Activated T-helper 2 cell treated with anti-CD3 and anti-CD28 coated beads, Interferon-gamma antibody, Interleukin-2, Interleukin-4, amounts not matched to agents 10 μg/mL and 5 μg/mL and 100 μg/mL, durations not matched to agents 14 hours and 24 hours and 36 hours (primary cell): ENCODE data around the gene PRR15L. TPM values are rescaled to one million over a fixed set of nuclear protein-coding genes. Genes with fewer than 3 reads are reported as not detected.
"Not testable (repeated sequence)": the region's sequence is repeated elsewhere in the genome, so short reads cannot be mapped to it uniquely, and the experiment has no call there.

ENCODE experiments used
- DNase-seq: peaks from one replicate; pipeline ENCODE4 v3.0.0; 2021; ENCODE audit warnings: low spot score
- H3K27ac Mint-ChIP-seq: one replicate; pipeline ENCODE4 v1.8.0; 2021; ENCODE audit warnings: mixed read lengths
- H3K27me3 Mint-ChIP-seq: one replicate; pipeline ENCODE4 v1.8.0; 2021; ENCODE audit warnings: low read depth, mixed read lengths
- H3K36me3 Mint-ChIP-seq: one replicate; pipeline ENCODE4 v1.8.0; 2021; ENCODE audit warnings: low read depth, mixed read lengths
- H3K4me1 Mint-ChIP-seq: one replicate; pipeline ENCODE4 v1.8.0; 2021; ENCODE audit warnings: low read depth, mixed read lengths
- H3K4me3 Mint-ChIP-seq: one replicate; pipeline ENCODE4 v1.8.0; 2021; ENCODE audit warnings: low read depth, mild to moderate bottlenecking, moderate library complexity, mixed read lengths
- H3K9me3 Mint-ChIP-seq: one replicate; pipeline ENCODE4 v1.8.0; 2021; ENCODE audit warnings: mixed read lengths
- intact Hi-C: fragments of 100-400 bp; cut with micrococcal nuclease; formaldehyde crosslinking; loops from one replicate; pipeline ENCODE4 v1.15.1; 2023
- total RNA-seq: library from RNA; stranded (reverse); gene quantifications from 2 replicates; pipeline ENCODE4 v1.2.3, GENCODE V29; 2022

The PRR15L gene
- total RNA-seq, 1 donor from 2014 or later: not detected

DNA sequence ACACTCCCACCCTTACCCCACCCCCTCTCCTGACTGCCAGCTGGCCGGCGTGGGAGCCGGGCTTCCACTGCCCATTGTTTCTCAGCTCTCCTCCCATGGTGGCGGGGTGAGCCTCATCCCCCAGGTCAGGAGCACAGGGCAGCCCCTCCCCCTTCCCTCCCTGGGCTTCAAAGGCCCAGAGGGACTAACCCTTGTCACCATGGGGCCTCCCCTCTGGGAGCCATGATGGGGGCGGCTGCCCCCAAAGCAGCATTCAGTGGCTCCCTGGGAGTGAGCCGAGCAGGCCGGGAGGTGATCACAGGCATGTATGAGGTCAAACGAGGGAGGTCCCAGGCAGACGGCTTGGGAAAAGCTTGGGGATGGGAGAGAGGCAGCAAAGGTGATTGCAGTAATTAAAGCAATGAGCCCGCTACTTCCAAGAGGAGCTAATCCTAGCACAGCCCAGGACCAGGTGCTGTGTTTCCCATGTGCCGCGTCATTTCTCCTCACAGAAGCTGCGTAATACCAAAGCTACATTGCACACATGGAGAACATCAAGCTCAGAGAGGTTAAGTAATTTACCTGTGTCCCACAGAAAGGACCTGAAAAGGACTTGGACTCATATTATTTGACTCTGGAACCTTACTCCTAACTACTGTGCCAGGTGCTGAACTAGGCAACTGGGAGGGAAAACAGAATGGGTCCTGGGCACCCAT is 37.7 kb upstream of the PRR15L start:
- intact Hi-C loops: no loop called here
- Mint-ChIP-seq H3K27ac (no peak overlapping the region), H3K36me3 (no peaks in the 10 kb centered on the region), H3K9me3 (no peaks in the 10 kb centered on the region), H3K27me3 (peaks cover 6% of the 10 kb centered on the region), H3K4me1 (no peaks in the 10 kb centered on the region), H3K4me3 (no peak overlapping the region)
- DNase-seq: no peak

DNA sequence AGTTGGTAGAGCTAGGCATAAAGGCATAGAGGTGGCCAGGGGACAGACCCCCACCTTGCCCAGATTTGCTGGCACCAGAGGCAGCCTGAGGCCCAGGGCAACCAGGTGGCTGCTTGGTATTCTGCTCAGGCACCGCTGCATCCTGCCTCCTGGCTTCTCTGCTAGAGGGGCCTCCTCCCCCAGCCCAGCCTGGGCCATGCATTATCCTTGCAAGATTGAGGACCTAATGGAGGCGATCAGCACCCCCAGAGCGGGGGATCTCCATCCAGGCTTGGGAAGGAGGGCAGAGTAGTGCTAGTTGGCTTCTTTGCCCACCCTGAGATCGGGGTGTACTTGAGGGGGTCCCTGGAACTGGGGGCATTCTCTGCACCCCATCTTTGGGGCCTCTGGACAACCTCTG is 37.0 kb upstream of the PRR15L start:
- no peak for DNase-seq
- intact Hi-C loops: no loop called here
- H3K36me3 Mint-ChIP-seq: no peaks in the 10 kb centered on the region
- H3K27ac Mint-ChIP-seq: no peak overlapping the region
- no peak overlapping the region for H3K4me3 Mint-ChIP-seq
- peaks cover 6% of the 10 kb centered on the region for H3K27me3 Mint-ChIP-seq
- peaks cover 2% of the 10 kb centered on the region for H3K4me1 Mint-ChIP-seq
- H3K9me3 Mint-ChIP-seq: no peaks in the 10 kb centered on the region

DNA sequence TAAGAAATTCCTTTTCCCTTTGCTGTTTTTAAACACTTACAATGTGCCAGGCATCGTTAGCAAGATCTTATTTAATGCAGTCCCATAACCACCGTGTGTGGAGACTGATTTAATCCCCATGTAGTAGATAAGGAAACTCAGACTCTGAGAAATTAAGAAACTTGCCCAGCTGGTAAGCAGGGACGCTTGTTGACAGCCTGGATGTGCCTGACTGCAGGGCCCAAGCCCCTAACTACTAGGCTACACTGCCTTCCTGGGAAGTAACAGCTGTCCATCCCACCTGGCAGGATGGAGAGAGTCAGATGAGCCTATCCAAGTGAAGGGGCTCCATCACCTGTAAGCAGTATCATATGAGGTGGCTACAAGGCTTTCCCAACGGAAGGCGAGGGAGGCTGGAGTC is 36.3 kb upstream of the PRR15L start:
- Mint-ChIP-seq H3K27ac (no peak overlapping the region), H3K27me3 (peaks cover 6% of the 10 kb centered on the region), H3K4me3 (no peak overlapping the region), H3K9me3 (no peaks in the 10 kb centered on the region), H3K4me1 (peaks cover 10% of the 10 kb centered on the region), H3K36me3 (no peaks in the 10 kb centered on the region)
- intact Hi-C loops: no loop called here
- no peak for DNase-seq

DNA sequence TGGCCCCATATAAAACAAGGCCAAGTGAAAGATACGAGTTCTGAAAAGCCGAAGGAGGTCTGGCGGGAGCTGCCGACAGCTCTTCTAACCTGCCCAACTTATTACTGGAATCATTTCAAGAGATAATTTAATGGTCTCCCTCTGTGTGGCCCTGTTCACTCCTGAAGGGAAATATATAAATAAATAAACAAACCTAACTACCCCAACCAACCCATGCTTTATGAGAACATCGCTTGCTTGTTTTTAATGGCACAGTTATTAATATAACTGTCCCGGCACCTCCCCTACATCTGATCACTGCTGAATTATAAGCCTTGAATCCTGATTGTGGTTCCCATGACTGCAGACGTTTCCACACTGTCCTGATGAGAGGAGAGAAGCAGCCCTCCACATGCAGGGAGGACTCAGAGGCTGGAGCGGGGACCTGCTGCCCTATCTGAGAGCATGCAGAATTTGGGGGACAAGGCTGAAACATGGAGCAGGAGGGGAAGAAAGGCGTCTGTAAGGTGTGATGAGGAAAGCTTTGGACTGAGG is 35.4 kb upstream of the PRR15L start:
- Mint-ChIP-seq H3K4me1 (peaks cover 14% of the 10 kb centered on the region), H3K9me3 (no peaks in the 10 kb centered on the region), H3K4me3 (no peak overlapping the region), H3K27me3 (peaks cover 6% of the 10 kb centered on the region), H3K36me3 (no peaks in the 10 kb centered on the region), H3K27ac (no peak overlapping the region)
- intact Hi-C loops: no loop called here
- no peak for DNase-seq

DNA sequence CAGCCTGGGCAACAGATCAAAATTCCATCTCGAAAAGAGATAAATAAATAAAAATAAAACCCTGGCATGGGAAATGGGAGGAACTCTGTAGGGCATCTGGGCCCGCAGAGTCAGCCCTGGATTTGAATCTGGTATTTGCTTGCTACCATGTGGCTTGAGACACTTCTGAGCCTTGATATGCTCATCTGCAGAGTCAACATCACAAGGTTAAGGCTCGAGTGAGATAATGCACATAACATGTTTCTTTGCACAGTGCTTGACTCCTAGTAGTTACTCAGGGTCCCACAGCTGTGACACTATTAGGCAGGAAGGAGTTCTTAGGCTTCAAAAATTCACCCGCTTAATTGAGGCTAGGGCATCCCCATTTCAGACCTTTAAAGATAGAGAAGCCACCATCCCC is 34.5 kb upstream of the PRR15L start:
- Mint-ChIP-seq H3K4me1 (peaks cover 14% of the 10 kb centered on the region), H3K27me3 (peaks cover 6% of the 10 kb centered on the region), H3K27ac (no peak overlapping the region), H3K36me3 (no peaks in the 10 kb centered on the region), H3K4me3 (no peak overlapping the region), H3K9me3 (no peaks in the 10 kb centered on the region)
- DNase-seq: no peak
- intact Hi-C loops: no loop called here

DNA sequence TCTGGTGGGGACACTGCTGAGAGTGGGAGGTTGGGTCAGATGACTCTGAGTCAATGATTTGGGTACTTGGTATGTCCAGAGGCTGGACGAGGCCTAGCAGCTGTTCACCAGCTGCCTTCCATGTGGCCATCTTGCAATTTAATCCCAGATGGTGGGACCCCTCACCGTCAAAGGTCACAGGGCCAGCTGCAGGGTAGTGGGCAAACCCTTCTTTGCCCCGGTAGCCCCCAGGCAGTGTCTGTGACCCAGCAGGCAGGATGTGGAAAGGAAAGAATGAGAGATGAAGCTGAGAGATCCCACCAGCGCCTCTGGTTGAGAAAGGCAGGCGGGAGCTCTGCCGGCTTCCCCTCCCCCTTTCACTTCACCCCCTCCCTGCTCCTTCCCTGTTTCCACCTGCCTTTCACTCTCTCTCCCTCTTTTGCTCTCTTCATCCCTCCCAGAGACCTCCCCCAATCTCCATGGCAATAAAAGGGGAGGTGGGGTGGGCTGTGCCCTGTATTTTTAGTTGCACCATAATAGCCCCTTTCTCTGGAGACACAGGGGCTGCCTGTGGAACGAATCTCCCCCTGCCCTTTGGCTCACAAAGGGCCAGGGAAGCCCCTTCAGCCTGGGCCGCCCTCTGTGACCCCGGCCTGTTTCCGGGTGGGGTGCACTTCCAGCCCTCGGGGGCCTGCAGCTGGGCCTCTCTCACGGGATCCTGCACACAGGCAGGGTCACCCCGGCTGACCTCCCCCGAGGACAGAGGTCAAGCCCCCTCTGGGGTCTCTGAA is 33.5 kb upstream of the PRR15L start:
- no peaks in the 10 kb centered on the region for H3K9me3 Mint-ChIP-seq
- peaks cover 6% of the 10 kb centered on the region for H3K27me3 Mint-ChIP-seq
- H3K27ac Mint-ChIP-seq: no peak overlapping the region
- intact Hi-C loops: no loop called here
- no peaks in the 10 kb centered on the region for H3K36me3 Mint-ChIP-seq
- H3K4me1 Mint-ChIP-seq: peaks cover 14% of the 10 kb centered on the region
- no peak for DNase-seq
- no peak overlapping the region for H3K4me3 Mint-ChIP-seq

DNA sequence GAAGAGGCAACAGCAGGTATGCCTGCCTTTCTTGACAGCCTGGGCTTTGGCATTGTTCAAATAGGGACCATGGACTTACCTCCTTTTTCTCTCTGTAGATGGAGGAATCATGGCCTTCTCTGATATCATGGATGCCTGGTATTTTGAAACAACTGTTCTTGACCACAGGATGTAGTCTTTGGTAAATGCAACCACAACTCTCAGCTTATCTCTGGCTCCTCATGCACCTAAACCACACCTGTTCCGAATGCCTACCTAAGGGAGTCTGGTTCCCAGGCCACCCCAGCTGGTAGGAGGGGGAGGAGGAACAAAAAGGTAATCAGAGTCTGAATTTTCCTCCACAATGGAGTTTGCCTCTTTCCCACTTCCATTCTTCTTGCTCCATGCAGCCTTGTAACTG is 32.0 kb upstream of the PRR15L start:
- H3K4me1 Mint-ChIP-seq: peaks cover 14% of the 10 kb centered on the region
- intact Hi-C loops: no loop called here
- H3K36me3 Mint-ChIP-seq: peaks cover 5% of the 10 kb centered on the region
- H3K4me3 Mint-ChIP-seq: no peak overlapping the region
- DNase-seq: no peak
- H3K27ac Mint-ChIP-seq: no peak overlapping the region
- peaks cover 6% of the 10 kb centered on the region for H3K27me3 Mint-ChIP-seq
- H3K9me3 Mint-ChIP-seq: no peaks in the 10 kb centered on the region

DNA sequence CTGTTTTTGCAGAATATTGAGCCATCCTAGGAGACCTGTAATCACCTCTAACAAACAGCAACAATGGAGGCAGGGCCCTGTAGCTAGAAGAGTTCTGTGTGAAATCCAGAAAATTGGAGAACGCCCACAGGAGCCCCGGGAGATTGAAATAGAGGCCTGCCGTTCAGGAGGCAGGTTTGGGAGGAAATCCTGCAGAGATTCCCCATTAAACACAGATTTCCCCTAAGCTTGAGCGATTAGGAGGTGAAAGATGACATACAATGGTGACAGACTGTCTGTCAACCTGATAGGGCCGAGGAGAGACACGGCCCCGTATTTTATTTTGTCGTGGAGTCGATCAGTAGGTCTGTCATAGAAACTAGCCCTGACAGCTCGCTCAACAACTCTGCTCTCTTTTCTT is 31.5 kb upstream of the PRR15L start:
- intact Hi-C loops: no loop called here
- peaks cover 14% of the 10 kb centered on the region for H3K4me1 Mint-ChIP-seq
- DNase-seq: no peak
- peaks cover 6% of the 10 kb centered on the region for H3K36me3 Mint-ChIP-seq
- no peak overlapping the region for H3K27ac Mint-ChIP-seq
- H3K27me3 Mint-ChIP-seq: peaks cover 5% of the 10 kb centered on the region
- no peak overlapping the region for H3K4me3 Mint-ChIP-seq
- no peaks in the 10 kb centered on the region for H3K9me3 Mint-ChIP-seq

DNA sequence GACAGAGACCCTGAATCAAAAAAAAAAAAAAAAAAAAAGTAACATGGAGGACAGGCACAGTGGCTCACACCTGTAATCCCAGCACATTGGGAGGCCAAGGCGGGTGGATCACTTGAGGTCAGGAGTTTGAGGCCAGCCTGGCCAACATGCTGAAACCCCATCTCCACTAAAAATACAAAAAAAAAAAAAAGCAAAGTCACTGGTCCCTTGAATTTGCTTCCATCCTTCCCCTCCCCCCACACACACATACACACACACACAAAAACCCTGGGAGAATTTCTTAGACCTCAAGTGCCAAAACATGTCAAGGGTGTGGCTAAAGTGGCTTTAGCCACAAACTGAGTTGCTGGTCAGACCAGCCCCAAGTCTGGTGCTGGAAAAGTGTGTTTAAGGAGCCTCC is 30.8 kb upstream of the PRR15L start:
- Mint-ChIP-seq H3K4me1 (peaks cover 14% of the 10 kb centered on the region), H3K36me3 (peaks cover 13% of the 10 kb centered on the region)
- H3K27me3 Mint-ChIP-seq, intact Hi-C loops, H3K27ac Mint-ChIP-seq, H3K4me3 Mint-ChIP-seq, DNase-seq, H3K9me3 Mint-ChIP-seq: not testable (repeated sequence)

DNA sequence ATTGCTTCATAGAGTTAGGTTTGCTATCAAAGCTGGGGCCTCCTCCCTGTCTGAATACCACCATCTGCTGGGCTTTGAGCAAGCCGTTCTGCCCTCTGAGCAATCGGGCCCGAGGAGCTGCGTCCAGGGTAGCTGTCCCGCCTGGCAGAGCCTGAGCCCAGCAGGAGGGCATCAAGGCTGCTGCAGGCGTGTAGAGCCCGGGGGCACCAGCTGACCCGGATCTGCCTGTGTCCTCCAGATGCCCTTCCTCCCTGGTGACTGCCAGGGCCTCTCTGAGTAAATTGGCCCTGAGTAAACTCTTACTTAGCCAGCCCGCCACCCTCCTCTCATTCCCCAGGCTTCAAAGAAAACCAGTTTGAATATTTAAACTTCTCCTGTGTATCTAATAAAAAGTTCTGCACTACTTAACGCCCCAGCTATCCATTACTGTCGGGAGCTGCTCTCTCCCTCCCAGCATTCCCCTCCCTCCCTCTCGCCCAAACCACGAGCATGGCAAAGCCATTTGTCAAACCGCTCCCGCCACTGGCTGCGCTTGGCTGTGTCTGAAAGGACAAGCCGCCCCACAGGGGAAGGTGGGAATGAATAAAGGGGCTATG is 29.7 kb upstream of the PRR15L start:
- no peaks in the 10 kb centered on the region for H3K27me3 Mint-ChIP-seq
- no peak overlapping the region for H3K4me3 Mint-ChIP-seq
- no peaks in the 10 kb centered on the region for H3K9me3 Mint-ChIP-seq
- peaks cover 14% of the 10 kb centered on the region for H3K4me1 Mint-ChIP-seq
- H3K27ac Mint-ChIP-seq: no peak overlapping the region
- intact Hi-C loops: no loop called here
- no peak for DNase-seq
- H3K36me3 Mint-ChIP-seq: peaks cover 18% of the 10 kb centered on the region

DNA sequence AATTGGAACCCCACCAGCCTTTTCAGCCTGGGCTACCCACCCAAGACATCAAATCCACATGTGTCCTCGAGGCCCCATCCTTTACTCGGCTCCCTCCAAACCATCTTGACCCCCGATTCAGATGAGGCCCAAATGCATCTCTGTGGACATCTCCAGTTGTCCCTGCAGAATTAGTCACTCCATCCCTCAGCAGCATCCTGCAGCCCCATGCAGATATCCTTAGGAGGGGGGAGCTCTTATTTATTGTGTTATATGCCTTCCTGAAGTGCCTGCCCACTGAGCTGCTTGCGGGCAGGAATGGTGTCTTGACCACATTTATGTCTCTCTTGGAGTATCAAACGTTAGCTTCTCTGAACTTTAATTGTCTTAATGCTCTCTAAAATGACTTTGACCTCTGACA is 28.8 kb upstream of the PRR15L start:
- Mint-ChIP-seq H3K36me3 (peaks cover 21% of the 10 kb centered on the region), H3K27me3 (no peaks in the 10 kb centered on the region), H3K27ac (no peak overlapping the region), H3K9me3 (no peaks in the 10 kb centered on the region), H3K4me3 (no peak overlapping the region), H3K4me1 (peaks cover 18% of the 10 kb centered on the region)
- intact Hi-C loops: no loop called here
- no peak for DNase-seq

DNA sequence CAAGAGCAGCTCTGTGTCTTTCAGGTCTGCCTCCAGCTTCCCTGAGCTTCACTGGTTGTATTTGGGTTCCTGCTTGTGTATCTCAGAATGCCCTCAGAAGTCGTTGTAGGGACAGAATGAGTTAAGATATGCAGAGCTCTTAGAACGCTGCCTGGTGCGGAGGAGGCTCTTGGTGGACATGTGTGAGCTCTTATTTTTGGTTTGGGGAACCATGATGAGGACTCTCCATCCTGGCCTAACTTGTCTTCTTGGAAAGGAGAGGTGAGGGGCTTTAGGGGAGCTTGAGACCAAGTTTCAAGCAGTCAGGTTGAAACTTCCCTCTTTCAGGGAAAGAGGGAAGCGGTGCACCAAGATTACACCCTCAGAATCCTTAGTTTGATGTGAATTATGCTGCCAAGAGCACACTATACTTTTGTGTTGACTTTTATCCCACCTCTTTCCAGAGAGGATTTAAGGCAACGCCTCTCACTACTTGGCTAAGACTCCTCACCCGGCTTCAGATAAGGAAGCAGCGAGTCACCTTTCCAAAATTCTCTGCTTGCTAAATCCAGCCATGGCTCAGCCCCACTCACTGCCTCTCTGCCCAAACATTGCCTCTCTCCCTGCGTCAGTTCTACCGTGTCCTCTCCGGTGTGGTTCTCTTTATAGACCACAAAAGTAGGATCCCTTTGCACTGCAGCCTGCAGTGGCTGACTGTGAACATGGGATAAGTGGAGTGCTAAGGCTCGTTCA is 26.0 kb upstream of the PRR15L start:
- Mint-ChIP-seq H3K27me3 (no peaks in the 10 kb centered on the region), H3K36me3 (peaks cover 47% of the 10 kb centered on the region), H3K9me3 (no peaks in the 10 kb centered on the region), H3K4me1 (peaks cover 10% of the 10 kb centered on the region), H3K4me3 (no peak overlapping the region), H3K27ac (no peak overlapping the region)
- intact Hi-C loops: no loop called here
- DNase-seq: no peak
